ENCODE measurements around the gene MGLL.
"Not testable (repeated sequence)": the region's sequence is repeated elsewhere in the genome, so short reads cannot be mapped to it uniquely, and the experiment has no call there.

GRCh38 chr3:127654993-127655392 is 167.3 kb downstream of the MGLL start:
- not testable (repeated sequence) for TF ChIP-seq CTCF, POLR2A, POLR2AphosphoS5 (IDR thresholded peaks at IDR 0.05)

All from suprapubic skin (tissue), 4 donors.